GM06990 (cell line): ENCODE measurements around the gene TCAF2.
"Not testable (repeated sequence)": the region's sequence is repeated elsewhere in the genome, so short reads cannot be mapped to it uniquely, and the experiment has no call there.

Source experiments
- DNase-seq: peaks from one replicate; pipeline ENCODE4 v3.0.0-alpha.2; 2011; ENCODE audit not compliant: insufficient read length; ENCODE audit errors: extremely low read depth
- H3K27me3 ChIP-seq: replicated peaks from 2 replicates; pipeline ENCODE4 v1.6.0; 2011; ENCODE audit warnings: low read length; ENCODE audit not compliant: control insufficient read depth, insufficient read depth
- H3K36me3 ChIP-seq: 2 replicates; pipeline ENCODE4 v1.5.1; 2011; ENCODE audit warnings: low read length; ENCODE audit not compliant: control insufficient read depth, insufficient read depth
- H3K4me3 ChIP-seq: replicated peaks from 2 replicates; pipeline ENCODE4 v1.5.1; 2011; ENCODE audit warnings: low read depth, mild to moderate bottlenecking, control low read depth, low read length

TCAF2 gene

GRCh38 chr7:143633013-143633618, 12.3 kb downstream of the TCAF2 start:
- not testable (repeated sequence) for H3K36me3 ChIP-seq, H3K4me3 ChIP-seq, H3K27me3 ChIP-seq, DNase-seq

- H3K27me3 ChIP-seq, H3K4me3 ChIP-seq, H3K36me3 ChIP-seq, DNase-seq: not testable (repeated sequence)
Observed at GRCh38 chr7:143635364-143636240, 14.8 kb downstream of the TCAF2 start.

GRCh38 chr7:143639372-143639771, 18.6 kb downstream of the TCAF2 start:
- not testable (repeated sequence) for H3K4me3 ChIP-seq, H3K27me3 ChIP-seq, DNase-seq, H3K36me3 ChIP-seq

- H3K27me3 ChIP-seq, H3K36me3 ChIP-seq, H3K4me3 ChIP-seq, DNase-seq: not testable (repeated sequence)
Observed at GRCh38 chr7:143640528-143641189, 19.9 kb downstream of the TCAF2 start.

GRCh38 chr7:143646598-143646997, 25.8 kb downstream of the TCAF2 start:
- H3K4me3 ChIP-seq, H3K27me3 ChIP-seq, DNase-seq, H3K36me3 ChIP-seq: not testable (repeated sequence)

- H3K4me3 ChIP-seq, H3K36me3 ChIP-seq, H3K27me3 ChIP-seq, DNase-seq: not testable (repeated sequence)
Observed at GRCh38 chr7:143649902-143650301, 29.1 kb downstream of the TCAF2 start.

- not testable (repeated sequence) for H3K4me3 ChIP-seq, H3K36me3 ChIP-seq, DNase-seq, H3K27me3 ChIP-seq
Observed at GRCh38 chr7:143650447-143650846, 29.7 kb downstream of the TCAF2 start.
